GM18873 (cell line): ENCODE data around the gene FGG.

Experiments
- ATAC-seq: cut with Tn5 transposase; IDR thresholded peaks from one replicate; pipeline ENCODE4 v1.9.1; 2021; ENCODE audit warnings: mild to moderate bottlenecking, moderate library complexity, moderate number of reproducible peaks; ENCODE audit not compliant: unreplicated experiment, low FRiP score

The FGG gene

GRCh38 chr4:154588198-154588597 is 24.3 kb downstream of the FGG start:
- ATAC-seq, result no peak

GRCh38 chr4:154586296-154587033 is 26.0 kb downstream of the FGG start:
- ATAC-seq, result no peak

GRCh38 chr4:154585369-154586018 is 27.0 kb downstream of the FGG start:
- no peak for ATAC-seq

GRCh38 chr4:154584259-154584658 is 28.2 kb downstream of the FGG start:
- ATAC-seq, result no peak

GRCh38 chr4:154583677-154584076 is 28.8 kb downstream of the FGG start:
- no peak for ATAC-seq

GRCh38 chr4:154583230-154583629 is 29.2 kb downstream of the FGG start:
- ATAC-seq, result no peak

- no peak for ATAC-seq
Measured at GRCh38 chr4:154582723-154583122, 29.7 kb downstream of the FGG start.

GRCh38 chr4:154579927-154580326 is 32.5 kb downstream of the FGG start:
- ATAC-seq, result no peak

- ATAC-seq, result no peak
Measured at GRCh38 chr4:154578919-154579318, 33.5 kb downstream of the FGG start.

- ATAC-seq, result no peak
Measured at GRCh38 chr4:154577324-154577723, 35.1 kb downstream of the FGG start.

GRCh38 chr4:154574311-154574710 is 38.1 kb downstream of the FGG start:
- ATAC-seq, result no peak

GRCh38 chr4:154573190-154573870 is 39.1 kb downstream of the FGG start:
- no peak for ATAC-seq

GRCh38 chr4:154569584-154569983 is 42.9 kb downstream of the FGG start:
- no peak for ATAC-seq

GRCh38 chr4:154569028-154569427 is 43.4 kb downstream of the FGG start:
- no peak for ATAC-seq

- no peak for ATAC-seq
Measured at GRCh38 chr4:154566639-154567204, 45.7 kb downstream of the FGG start.

GRCh38 chr4:154565704-154566103 is 46.8 kb downstream of the FGG start:
- no peak for ATAC-seq

- no peak for ATAC-seq
Measured at GRCh38 chr4:154564311-154564710, 48.1 kb downstream of the FGG start.

GRCh38 chr4:154562697-154563254 is 49.7 kb downstream of the FGG start, which contains the start of gene FGB:
FGB (plus strand) TSS chr4:154563011; CDS start chr4:154563019, 8 bp downstream.
- ATAC-seq, result no peak

- no peak for ATAC-seq
Measured at GRCh38 chr4:154560824-154561231, 51.6 kb downstream of the FGG start.

- no peak for ATAC-seq
Measured at GRCh38 chr4:154560419-154560801, 52.0 kb downstream of the FGG start.
